HG03521 (cell line): ENCODE results near the gene C17orf78.
A peak's percentile ranks its signal among the peaks of the same experiment; 100 is the strongest.
"Not testable (repeated sequence)": the region's sequence is repeated elsewhere in the genome, so short reads cannot be mapped to it uniquely, and the experiment has no call there.

Experiments
- ATAC-seq: cut with Tn5 transposase; IDR thresholded peaks from one replicate; pipeline ENCODE4 v1.9.1; 2021; ENCODE audit warnings: mild to moderate bottlenecking, moderate library complexity; ENCODE audit not compliant: unreplicated experiment

Gene C17orf78

GRCh38 chr17:37385474-37385990, 9.7 kb downstream of the C17orf78 start:
- ATAC-seq = no peak

DNA sequence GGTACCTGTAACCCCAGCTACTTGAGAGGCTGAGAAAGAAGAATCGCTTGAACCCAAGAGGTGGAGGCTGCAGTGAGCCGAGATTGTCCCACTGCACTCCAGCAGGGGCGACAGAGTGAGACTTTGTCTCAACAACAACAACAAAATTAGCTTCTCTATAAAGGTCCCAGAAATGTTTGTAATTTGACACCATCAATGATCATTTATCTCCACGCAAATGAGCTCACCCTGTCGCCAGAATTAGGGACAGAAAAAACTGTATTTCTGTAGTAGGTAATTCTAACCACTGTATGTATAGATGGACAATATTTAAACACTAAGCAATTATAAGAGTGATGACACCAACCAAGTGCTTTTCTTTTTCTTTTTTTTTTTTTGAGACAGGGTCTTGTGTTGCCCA, 10.7 kb downstream of the C17orf78 start:
- ATAC-seq = no peak

DNA sequence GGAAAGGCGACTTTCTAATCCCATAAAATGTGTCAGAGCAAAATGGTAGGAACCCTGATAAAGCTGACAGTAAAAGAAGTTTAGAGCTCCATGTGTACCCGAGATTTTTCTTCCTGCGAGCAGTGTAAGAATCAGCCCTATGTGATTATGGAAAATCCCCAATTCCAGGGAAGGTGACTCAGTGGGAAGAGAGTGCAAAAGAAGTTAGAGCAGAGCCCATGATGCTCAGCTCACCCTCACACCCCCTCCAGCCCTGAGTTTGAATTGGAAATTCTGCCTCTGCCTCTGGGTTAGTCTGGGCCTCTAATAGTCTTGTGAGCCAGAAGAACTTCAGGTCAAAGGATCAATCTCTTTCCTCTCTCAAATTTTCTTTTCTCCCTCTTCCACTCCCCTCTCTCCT, 12.5 kb downstream of the C17orf78 start:
- ATAC-seq = no peak

GRCh38 chr17:37389160-37389559, 13.4 kb downstream of the C17orf78 start:
- no peak for ATAC-seq

- no peak for ATAC-seq
These were observed 15.4 kb downstream of the C17orf78 start for GRCh38 chr17:37391146-37391545.

- no peak for ATAC-seq
These were observed 16.3 kb downstream of the C17orf78 start for GRCh38 chr17:37392024-37392590.

GRCh38 chr17:37393352-37393751, 17.6 kb downstream of the C17orf78 start:
- no peak for ATAC-seq

GRCh38 chr17:37399265-37399803, 23.5 kb downstream of the C17orf78 start:
- ATAC-seq = no peak

DNA sequence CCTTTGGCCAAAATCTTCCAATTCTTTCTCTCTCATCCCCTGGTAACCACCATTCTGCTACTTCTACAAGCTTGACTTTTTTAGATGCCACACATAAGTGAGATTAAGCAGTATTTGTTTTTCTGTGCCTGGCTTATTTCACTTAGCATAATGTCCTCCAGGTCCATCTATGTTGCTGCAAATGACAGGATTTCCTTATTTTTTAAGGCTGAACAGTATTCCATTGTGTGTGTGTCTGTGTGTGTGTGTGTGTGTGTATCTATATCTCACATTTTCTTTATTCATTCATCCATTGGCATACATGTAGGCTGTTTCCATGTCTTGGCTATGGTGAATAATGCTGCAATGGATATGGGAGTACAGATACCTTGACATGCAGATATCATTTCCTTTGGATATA, 24.7 kb downstream of the C17orf78 start:
- no peak for ATAC-seq

GRCh38 chr17:37405522-37405921, 29.7 kb downstream of the C17orf78 start:
- ATAC-seq = not testable (repeated sequence)

- peak; percentile 18 for ATAC-seq
These were observed 30.3 kb downstream of the C17orf78 start for GRCh38 chr17:37405955-37406634.

DNA sequence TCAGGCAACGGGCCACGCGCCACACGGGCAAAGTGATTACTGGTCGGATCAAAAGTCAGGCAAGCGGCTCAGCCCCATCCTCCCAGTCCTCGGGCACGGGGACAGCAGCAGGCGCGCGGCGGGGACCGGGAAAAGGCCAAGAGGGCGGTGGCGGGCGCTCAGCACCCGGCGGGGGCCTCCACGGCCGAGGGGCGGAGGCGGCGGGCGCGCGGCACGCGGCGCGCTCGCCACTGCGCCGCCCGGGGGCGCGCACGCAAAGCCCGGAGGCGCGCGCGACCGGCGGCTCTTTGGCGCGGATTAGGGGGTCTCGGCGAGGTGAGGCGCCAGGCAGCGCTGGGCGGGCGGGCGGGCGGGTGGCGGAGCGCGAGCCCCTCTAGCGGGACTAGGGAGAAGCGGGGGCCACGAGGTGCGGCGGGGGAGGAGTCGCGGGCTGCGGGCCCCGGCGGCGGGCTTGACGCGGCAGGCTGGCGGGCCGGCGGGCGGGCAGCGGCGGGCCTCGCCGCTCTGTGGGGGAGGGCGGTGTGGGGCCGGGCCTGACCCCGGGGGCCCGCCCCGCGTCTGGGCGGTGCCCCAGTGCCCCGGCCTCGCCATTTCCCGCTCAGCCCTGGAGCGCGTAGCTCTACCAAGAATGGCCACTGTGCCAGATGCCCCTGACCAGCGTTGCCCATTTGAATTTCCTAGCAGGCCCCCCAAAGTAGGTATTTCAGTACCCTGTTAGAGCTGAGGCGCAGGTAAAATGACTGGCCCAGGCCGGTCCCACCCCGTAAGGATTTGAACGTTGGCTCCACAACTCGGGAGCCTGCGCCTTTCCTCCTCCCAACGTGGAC, 31.1 kb downstream of the C17orf78 start, which contains the start of the genes ACACA and TADA2A:
TSS of gene ACACA (minus strand) at position 202 of the 827 bp plus-strand sequence. CDS start 537 bp downstream, outside the sequence.
TSS of gene TADA2A (plus strand) at position 252 of the 827 bp plus-strand sequence. CDS start 4,480 bp downstream, outside the sequence.
- ATAC-seq = peak; percentile 83

GRCh38 chr17:37408145-37408479, 32.3 kb downstream of the C17orf78 start:
- ATAC-seq = not testable (repeated sequence)

GRCh38 chr17:37410357-37410756, 34.6 kb downstream of the C17orf78 start:
- no peak for ATAC-seq

DNA sequence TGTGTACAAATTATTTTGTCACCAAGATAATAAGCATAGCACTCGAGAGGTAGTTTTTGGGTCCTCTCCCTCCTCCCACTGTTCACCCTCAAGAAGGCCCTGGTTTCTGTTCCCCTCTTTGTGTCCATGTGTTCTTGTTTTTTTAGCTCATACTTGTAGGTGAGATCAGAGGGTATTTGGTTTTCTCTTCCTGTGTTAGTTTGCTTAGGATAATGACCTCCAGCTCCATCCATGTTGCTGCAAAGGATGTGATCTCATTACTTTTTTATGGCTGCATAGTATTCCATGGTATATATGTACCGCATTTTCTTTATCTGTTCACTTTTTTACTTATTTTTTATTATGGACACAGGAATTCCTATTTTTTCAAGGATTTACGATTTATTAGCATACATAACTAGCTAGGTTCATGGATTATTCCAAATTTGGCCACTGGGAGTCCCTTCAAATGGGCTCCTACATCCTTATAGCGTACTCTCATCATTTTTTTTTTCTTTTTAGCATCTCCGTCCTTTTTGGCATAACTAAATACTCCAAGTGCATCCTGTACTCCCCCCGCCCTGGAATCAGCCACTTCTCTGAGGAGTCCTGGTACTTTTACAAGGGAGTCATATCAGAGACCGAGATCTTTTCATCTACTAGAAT, 38.2 kb downstream of the C17orf78 start:
- ATAC-seq = no peak

DNA sequence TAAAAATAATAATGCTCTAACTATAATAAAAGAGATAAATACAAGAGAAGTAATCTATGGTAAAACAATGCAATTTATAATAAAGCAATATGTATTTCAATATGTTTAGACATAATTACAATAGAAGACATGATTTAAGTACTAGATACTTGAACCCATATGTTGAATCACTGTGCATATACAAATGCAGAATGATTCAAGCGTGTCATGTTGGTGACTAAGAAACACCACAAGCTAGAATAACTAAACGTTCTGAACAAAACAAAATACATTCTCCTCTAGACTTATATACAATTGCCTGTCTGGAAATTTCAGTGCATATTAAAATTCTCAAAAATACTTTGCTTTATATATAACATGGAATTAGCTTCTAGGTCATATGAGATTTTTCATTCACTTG, 42.1 kb downstream of the C17orf78 start:
- ATAC-seq = no peak

DNA sequence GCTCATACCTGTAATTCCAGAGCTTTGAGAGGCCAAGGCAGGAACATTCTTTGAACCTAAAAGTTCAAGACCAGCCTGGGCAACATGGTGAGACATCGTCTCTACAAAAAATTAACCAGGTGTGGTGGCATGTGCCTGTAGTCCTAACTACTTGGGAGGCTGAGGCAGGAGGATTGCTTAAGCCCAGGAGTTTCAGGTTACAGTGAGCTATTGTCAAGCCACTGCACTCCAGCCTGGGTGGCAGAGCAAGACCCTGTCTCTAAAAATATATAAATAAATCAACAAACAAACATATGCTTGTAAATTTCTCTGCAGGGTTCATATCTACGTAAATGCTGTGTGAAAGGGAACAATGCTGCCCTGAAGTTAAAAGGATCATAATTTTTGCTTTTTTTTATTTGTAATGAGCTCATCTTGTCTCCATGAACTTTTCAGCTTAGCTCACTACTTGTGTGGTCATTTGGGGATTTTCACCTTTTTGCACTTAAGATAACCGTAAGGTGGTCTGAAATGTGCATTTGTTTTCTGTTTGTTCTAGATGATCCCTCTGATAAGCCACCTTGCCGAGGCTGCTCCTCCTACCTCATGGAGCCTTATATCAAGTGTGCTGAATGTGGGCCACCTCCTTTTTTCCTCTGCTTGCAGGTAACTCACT, 47.3 kb downstream of the C17orf78 start:
- no peak for ATAC-seq

DNA sequence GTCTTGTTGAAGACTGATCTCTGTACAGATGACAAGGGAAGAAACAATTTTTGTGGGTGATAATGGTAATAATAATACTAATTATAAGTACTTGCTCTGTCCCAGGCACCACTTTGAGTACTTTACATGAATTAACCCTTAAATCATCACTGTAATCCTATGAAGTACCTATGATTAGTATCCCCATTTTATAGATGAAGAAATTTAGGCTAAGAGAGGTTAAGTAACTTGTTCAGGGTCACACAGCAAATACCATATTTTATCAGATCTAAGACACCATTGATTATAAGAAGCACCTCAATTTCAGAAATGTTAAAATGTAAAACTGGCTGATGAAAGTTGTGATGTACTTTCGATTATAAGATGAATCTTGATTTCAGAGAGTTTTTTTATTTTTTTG, 49.5 kb downstream of the C17orf78 start:
- no peak for ATAC-seq

- no peak for ATAC-seq
These were observed 53.3 kb downstream of the C17orf78 start for GRCh38 chr17:37429039-37429438.

- ATAC-seq = no peak
These were observed 53.7 kb downstream of the C17orf78 start for GRCh38 chr17:37429453-37429852.
